Uterus (tissue), 2 donors: ENCODE measurements around the gene DMD.

ENCODE experiments used
- CTCF ChIP-seq, 4 experiments: fragments of 200-600 bp in 2 of 4; fragments of 450-650 bp in 2 of 4; sonication (generic) in 2 of 4; IDR thresholded peaks; one replicate each; pipeline ENCODE4 v1.5.1; 2016 to 2019; ENCODE audit warnings: antibody characterized with exemption in 4 of 4, mild to moderate bottlenecking in 2 of 4, moderate library complexity in 1 of 4
- POLR2A ChIP-seq, 2 donors: fragments of 450-650 bp; IDR thresholded peaks; one replicate each; pipeline ENCODE4 v1.6.1; 2016; ENCODE audit warnings: antibody characterized with exemption in 2 of 2, mild to moderate bottlenecking in 1 of 2, moderate library complexity in 1 of 2

- TF ChIP-seq CTCF (IDR thresholded peaks at IDR 0.05) (no peak), POLR2A (IDR thresholded peaks at IDR 0.05) (no peak)
Measured at GRCh38 chrX:32041181-32041580, 1170.2 kb downstream of the DMD start.
